GM10266 (cell line): ENCODE results near the gene STAT5B.
"Not testable (repeated sequence)": the region's sequence is repeated elsewhere in the genome, so short reads cannot be mapped to it uniquely, and the experiment has no call there.

ENCODE experiments used
- DNase-seq: peaks from one replicate; pipeline ENCODE4 v3.0.0; 2012; ENCODE audit errors: extremely low spot score
- CTCF ChIP-seq: IDR thresholded peaks from 2 replicates; pipeline ENCODE4 v1.5.1; 2012; ENCODE audit warnings: mild to moderate bottlenecking, low read depth; ENCODE audit not compliant: control insufficient read depth, insufficient read depth; ENCODE audit errors: missing control alignments

Gene STAT5B

GRCh38 chr17:42247734-42248133 is 28.5 kb downstream of the STAT5B start:
- TF ChIP-seq CTCF, result no peak
- no peak for DNase-seq

GRCh38 chr17:42246515-42246914 is 29.7 kb downstream of the STAT5B start:
- DNase-seq, result no peak
- TF ChIP-seq CTCF, result no peak

- DNase-seq, result not testable (repeated sequence)
Observed at GRCh38 chr17:42245183-42245582, 31.0 kb downstream of the STAT5B start.

GRCh38 chr17:42244116-42244515 is 32.1 kb downstream of the STAT5B start:
- not testable (repeated sequence) for DNase-seq

- DNase-seq, result no peak
- no peak for TF ChIP-seq CTCF
Observed at GRCh38 chr17:42243493-42243982, 32.7 kb downstream of the STAT5B start.

GRCh38 chr17:42241871-42242270 is 34.3 kb downstream of the STAT5B start:
- no peak for DNase-seq
- TF ChIP-seq CTCF, result no peak

GRCh38 chr17:42240863-42241262 is 35.3 kb downstream of the STAT5B start:
- not testable (repeated sequence) for DNase-seq

- TF ChIP-seq CTCF, result no peak
- DNase-seq, result no peak
Observed at GRCh38 chr17:42240201-42240600, 36.0 kb downstream of the STAT5B start.

- not testable (repeated sequence) for DNase-seq
Observed at GRCh38 chr17:42239576-42239975, 36.6 kb downstream of the STAT5B start.

GRCh38 chr17:42236760-42237159 is 39.4 kb downstream of the STAT5B start:
- no peak for TF ChIP-seq CTCF
- no peak for DNase-seq
